CD4-positive, alpha-beta memory T cell (primary cell): ENCODE results near the gene SNF8. TPM values are rescaled to one million over a fixed set of nuclear protein-coding genes. Genes with fewer than 3 reads are reported as not detected.

Experiments used
- CTCF ChIA-PET: fragments of 350-600 bp; sonication (Branson Sonifier 250); formaldehyde crosslinking; loops from one replicate; lab custom pipeline; 2021; ENCODE audit warnings: inconsistent platforms; ENCODE audit not compliant: partially characterized antibody; lab: Charles Lee
- POLR2A ChIA-PET: fragments of 350-600 bp; sonication (Branson Sonifier 250); formaldehyde crosslinking; loops from one replicate; lab custom pipeline; 2021; ENCODE audit not compliant: partially characterized antibody; lab: Charles Lee
- DNase-seq, 5 donors: peaks; one replicate each; pipeline versions ENCODE4 v3.0.0 to v3.0.0-alpha.2; 2020 to 2022; ENCODE audit warnings: mixed read lengths in 1 of 5
- H3K27ac ChIP-seq: one replicate; pipeline ENCODE4 v1.7.0; 2013; ENCODE audit warnings: low read depth, low read length
- H3K27me3 ChIP-seq: 2 replicates; pipeline ENCODE4 v1.7.0; 2013; ENCODE audit warnings: mild to moderate bottlenecking, low read length, moderate library complexity; ENCODE audit not compliant: insufficient read depth
- H3K36me3 ChIP-seq: 2 replicates; pipeline ENCODE4 v1.7.0; 2013; ENCODE audit warnings: mild to moderate bottlenecking, low read length, moderate library complexity; ENCODE audit not compliant: insufficient read depth
- H3K4me1 ChIP-seq: 2 replicates; pipeline ENCODE4 v1.7.0; 2013; ENCODE audit warnings: mild to moderate bottlenecking, low read length, moderate library complexity; ENCODE audit not compliant: insufficient read depth
- H3K4me3 ChIP-seq, 2 donors: one replicate each; pipeline ENCODE4 v1.7.0; 2013; ENCODE audit warnings: low read length in 2 of 2, mild to moderate bottlenecking in 1 of 2
- H3K9me3 ChIP-seq, 2 donors: one replicate each; pipeline ENCODE4 v1.7.0; 2013; ENCODE audit warnings: low read length in 2 of 2, control low read depth in 1 of 2; ENCODE audit not compliant: control insufficient read depth in 1 of 2
- H3K27ac Mint-ChIP-seq, 7 donors: one replicate each; pipeline ENCODE4 v1.8.0; 2020 to 2021; ENCODE audit warnings: mixed read lengths in 7 of 7, mild to moderate bottlenecking in 6 of 7, inconsistent platforms in 3 of 7, moderate library complexity in 3 of 7
- H3K27me3 Mint-ChIP-seq, 2 donors: one replicate each; pipeline ENCODE4 v1.8.0; 2020 to 2021; ENCODE audit warnings: mixed read lengths in 2 of 2
- H3K36me3 Mint-ChIP-seq, 2 donors: one replicate each; pipeline ENCODE4 v1.8.0; 2020 to 2021; ENCODE audit warnings: mixed read lengths in 2 of 2, inconsistent platforms in 1 of 2, mild to moderate bottlenecking in 1 of 2
- H3K4me1 Mint-ChIP-seq, 4 donors: one replicate each; pipeline ENCODE4 v1.8.0; 2020 to 2021; ENCODE audit warnings: mixed read lengths in 4 of 4, mild to moderate bottlenecking in 1 of 4
- H3K4me3 Mint-ChIP-seq, 8 donors: one replicate each; pipeline ENCODE4 v1.8.0; 2020 to 2021; ENCODE audit warnings: mixed read lengths in 8 of 8, mild to moderate bottlenecking in 7 of 8, moderate library complexity in 6 of 8, inconsistent platforms in 3 of 8
- H3K9me3 Mint-ChIP-seq, 8 donors: one replicate each; pipeline ENCODE4 v1.8.0; 2020 to 2021; ENCODE audit warnings: mixed read lengths in 8 of 8, mild to moderate bottlenecking in 5 of 8, inconsistent platforms in 3 of 8, moderate library complexity in 1 of 8
- intact Hi-C: fragments of 100-400 bp; cut with micrococcal nuclease; formaldehyde crosslinking; loops from one replicate; pipeline ENCODE4 v1.15.1; 2023
- polyA plus RNA-seq, 2 donors: library from polyadenylated mRNA; unstranded; fragments of 300-500 nt; fragmentation: Illumina TruSeq; gene quantifications; one replicate each; pipeline ENCODE4 v1.2.3, GENCODE V29; 2021
- total RNA-seq, 2 experiments: library from RNA; stranded (reverse); gene quantifications; one replicate each; pipeline ENCODE4 v1.2.3, GENCODE V29; 2021

SNF8 gene
- total RNA-seq = 10 to 100 TPM; 55.6 to 59.4 TPM
- 100 to 1,000 TPM; 106 to 115 TPM for polyA plus RNA-seq

- peaks cover 6 to 27% of the 10 kb centered on the region in 2 donors for H3K36me3 Mint-ChIP-seq
- H3K4me1 ChIP-seq = peaks cover 28% of the 10 kb centered on the region
- intact Hi-C loops = loop anchor here (1.0 to 5.0 kb wide), 3 partner anchors 36 to 763 kb away; partner anchors contain the start of genes ATP5MC1, SLC35B1 and UBE2Z
- H3K27me3 Mint-ChIP-seq = peaks cover 0 to 2% of the 10 kb centered on the region in 2 donors
- H3K36me3 ChIP-seq = peaks cover 7% of the 10 kb centered on the region
- ChIA-PET CTCF (no interaction called here), POLR2A (interaction anchor here (0.7 to 2.9 kb wide), 11 partner anchors 11 to 248 kb away, joined by 3 to 43 read pairs (median 6); partner anchors contain the start of genes ATP5MC1 and UBE2Z)
- DNase-seq = peak; percentile 89 to 92 (median 91)
- H3K4me1 Mint-ChIP-seq = peaks cover 5 to 31% (median 13%) of the 10 kb centered on the region in 4 donors
- H3K9me3 Mint-ChIP-seq = peaks cover 0 to 4% (median 0%) of the 10 kb centered on the region in 8 donors
- no peaks in the 10 kb centered on the region for H3K9me3 ChIP-seq
- H3K27ac Mint-ChIP-seq = peak within 1 kb of the TSS; percentile 96 to 98 (median 97)
- H3K27me3 ChIP-seq = no peaks in the 10 kb centered on the region
- peak within 1 kb of the TSS; percentile 91 to 99 for H3K4me3 ChIP-seq
- H3K27ac ChIP-seq = peak within 1 kb of the TSS; percentile 89
- peak within 1 kb of the TSS; percentile 95 to 99 (median 96) for H3K4me3 Mint-ChIP-seq
These were observed at the start of gene SNF8 for GRCh38 chr17:48944515-48945260. Gene SNF8, minus strand, starts transcription at chr17:48944842. Its CDS starts 108 bp downstream, at chr17:48944734.

GRCh38 chr17:48993951-48994350 lies 49.3 kb upstream of the SNF8 start:
- H3K4me1 ChIP-seq = peaks cover 33% of the 10 kb centered on the region
- ChIA-PET CTCF (no interaction called here), POLR2A (no interaction called here)
- H3K27me3 ChIP-seq = peaks cover 58% of the 10 kb centered on the region
- Mint-ChIP-seq H3K27ac (no peak overlapping the region), H3K9me3 (peaks cover 0 to 18% (median 4%) of the 10 kb centered on the region in 8 donors), H3K27me3 (peaks cover 49 to 55% of the 10 kb centered on the region in 2 donors), H3K4me1 (peaks cover 8 to 40% (median 23%) of the 10 kb centered on the region in 4 donors), H3K36me3 (no peaks in the 10 kb centered on the region), H3K4me3 (no peak overlapping the region)
- DNase-seq = no peak
- H3K36me3 ChIP-seq = no peaks in the 10 kb centered on the region
- H3K4me3 ChIP-seq = no peak overlapping the region
- no peaks in the 10 kb centered on the region for H3K9me3 ChIP-seq
- no peak overlapping the region for H3K27ac ChIP-seq
- intact Hi-C loops = no loop called here

DNA sequence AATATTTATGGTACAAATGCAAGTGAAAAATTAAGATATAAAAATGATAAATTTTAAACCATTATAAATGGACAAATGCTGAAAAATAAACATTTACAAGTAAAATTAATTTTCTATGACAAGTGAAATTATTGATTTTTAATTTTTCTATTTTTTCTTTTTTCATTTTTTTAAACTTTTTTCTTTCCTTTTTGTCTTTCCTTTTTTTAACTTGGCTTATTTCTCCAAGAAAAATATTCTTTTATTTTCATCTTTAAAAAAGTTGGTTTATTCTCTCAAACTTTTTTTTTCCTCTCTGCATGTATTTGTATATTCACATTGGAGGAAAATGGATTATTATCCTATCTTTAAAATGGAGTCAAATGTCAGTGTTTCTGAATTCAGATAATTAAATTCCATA lies 48.7 kb upstream of the SNF8 start:
- H3K27me3 ChIP-seq = peaks cover 58% of the 10 kb centered on the region
- Mint-ChIP-seq H3K4me3 (no peak overlapping the region), H3K9me3 (peaks cover 0 to 18% (median 4%) of the 10 kb centered on the region in 8 donors), H3K27me3 (peaks cover 44 to 49% of the 10 kb centered on the region in 2 donors), H3K4me1 (peaks cover 5 to 33% (median 18%) of the 10 kb centered on the region in 4 donors), H3K36me3 (no peaks in the 10 kb centered on the region), H3K27ac (no peak overlapping the region)
- H3K36me3 ChIP-seq = no peaks in the 10 kb centered on the region
- no peak overlapping the region for H3K27ac ChIP-seq
- H3K9me3 ChIP-seq = no peaks in the 10 kb centered on the region
- no peak for DNase-seq
- ChIA-PET CTCF (no interaction called here), POLR2A (no interaction called here)
- peaks cover 29% of the 10 kb centered on the region for H3K4me1 ChIP-seq
- intact Hi-C loops = no loop called here
- H3K4me3 ChIP-seq = no peak overlapping the region

DNA sequence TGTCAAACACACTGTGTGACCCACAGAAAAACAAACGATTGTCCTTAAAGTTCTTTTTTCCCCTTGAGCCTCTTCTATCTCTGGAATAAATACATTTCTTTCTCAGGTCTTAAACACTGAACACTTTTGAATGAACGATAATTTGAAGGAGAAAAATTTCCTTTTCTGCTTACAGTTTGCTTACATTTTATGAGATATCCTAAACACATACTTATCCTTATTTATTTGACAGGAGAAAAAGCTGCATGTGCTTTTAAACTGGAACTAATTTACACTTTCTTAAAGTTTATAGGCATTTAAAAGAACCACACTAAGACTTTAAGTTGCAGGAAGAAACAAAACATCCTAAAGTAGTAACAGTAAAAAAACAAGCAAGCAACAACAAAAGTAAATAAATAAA lies 47.8 kb upstream of the SNF8 start:
- peaks cover 0 to 18% (median 4%) of the 10 kb centered on the region in 8 donors for H3K9me3 Mint-ChIP-seq
- no peak overlapping the region for H3K27ac Mint-ChIP-seq
- no peak overlapping the region for H3K4me3 Mint-ChIP-seq
- ChIA-PET POLR2A (no interaction called here), CTCF (no interaction called here)
- no peak overlapping the region for H3K4me3 ChIP-seq
- intact Hi-C loops = no loop called here
- H3K4me1 ChIP-seq = peaks cover 20% of the 10 kb centered on the region
- H3K9me3 ChIP-seq = no peaks in the 10 kb centered on the region
- peaks cover 43 to 44% of the 10 kb centered on the region in 2 donors for H3K27me3 Mint-ChIP-seq
- peaks cover 51% of the 10 kb centered on the region for H3K27me3 ChIP-seq
- no peak for DNase-seq
- H3K36me3 ChIP-seq = no peaks in the 10 kb centered on the region
- peaks cover 5 to 24% (median 13%) of the 10 kb centered on the region in 4 donors for H3K4me1 Mint-ChIP-seq
- no peaks in the 10 kb centered on the region for H3K36me3 Mint-ChIP-seq
- H3K27ac ChIP-seq = no peak overlapping the region

DNA sequence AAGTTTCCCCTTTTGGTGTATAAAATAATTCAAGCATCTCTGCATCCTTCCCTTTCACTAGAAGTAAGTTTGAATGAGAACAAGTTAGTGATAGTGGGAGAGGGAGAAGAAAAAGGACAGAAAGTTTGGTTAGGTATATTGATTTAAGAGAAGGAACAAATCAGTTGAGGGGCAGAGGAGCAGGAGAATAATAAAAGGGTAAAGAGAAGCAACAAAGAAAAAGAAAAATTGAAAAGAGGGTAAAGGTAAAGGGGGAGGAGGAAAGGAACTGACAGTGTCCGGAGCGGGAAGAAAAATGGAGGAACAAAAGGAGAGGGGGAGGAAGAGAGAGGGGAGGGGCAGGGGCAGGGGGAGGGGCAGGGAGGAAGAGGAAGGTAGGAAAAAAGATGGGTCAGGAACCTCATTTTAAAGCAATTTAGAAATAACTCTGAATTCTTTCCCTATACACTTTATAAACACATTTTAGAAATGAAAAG lies 46.3 kb upstream of the SNF8 start:
- Mint-ChIP-seq H3K27ac (no peak overlapping the region), H3K4me3 (peak overlapping the region in 1 of 8 donors; percentile 63), H3K36me3 (no peaks in the 10 kb centered on the region), H3K9me3 (peaks cover 0 to 18% (median 3%) of the 10 kb centered on the region in 8 donors), H3K27me3 (peaks cover 39 to 40% of the 10 kb centered on the region in 2 donors), H3K4me1 (peaks cover 0 to 11% (median 5%) of the 10 kb centered on the region in 4 donors)
- H3K4me1 ChIP-seq = peaks cover 5% of the 10 kb centered on the region
- H3K9me3 ChIP-seq = no peaks in the 10 kb centered on the region
- H3K27me3 ChIP-seq = peaks cover 37% of the 10 kb centered on the region
- ChIA-PET CTCF (no interaction called here), POLR2A (no interaction called here)
- no peak overlapping the region for H3K4me3 ChIP-seq
- no peaks in the 10 kb centered on the region for H3K36me3 ChIP-seq
- DNase-seq = no peak
- intact Hi-C loops = no loop called here
- H3K27ac ChIP-seq = no peak overlapping the region

DNA sequence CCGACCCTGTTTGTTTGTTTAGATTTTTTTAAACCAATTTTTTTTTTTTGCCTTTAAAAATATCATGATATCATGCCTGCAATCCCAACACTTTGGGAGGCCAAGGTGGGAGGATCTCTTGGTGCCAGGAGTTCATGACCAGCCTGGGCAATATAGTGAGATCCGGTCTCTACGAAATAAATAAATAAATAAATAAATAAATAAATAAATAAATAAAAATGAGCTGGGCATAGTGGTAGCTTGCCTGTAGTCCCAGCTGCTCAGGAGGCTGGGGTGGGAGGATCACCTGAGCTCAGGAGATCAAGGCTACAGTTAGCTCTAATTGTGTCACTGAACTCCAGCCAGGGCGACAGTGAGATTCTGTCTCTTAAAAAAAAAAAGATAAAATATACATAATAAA lies 44.5 kb upstream of the SNF8 start:
- intact Hi-C loops = no loop called here
- Histone ChIP-seq H3K27ac (no peak overlapping the region), H3K27me3 (peaks cover 23% of the 10 kb centered on the region), H3K4me3 (no peak overlapping the region), H3K36me3 (no peaks in the 10 kb centered on the region), H3K9me3 (no peaks in the 10 kb centered on the region), H3K4me1 (no peaks in the 10 kb centered on the region)
- H3K27me3 Mint-ChIP-seq = peaks cover 31 to 33% of the 10 kb centered on the region in 2 donors
- H3K9me3 Mint-ChIP-seq = peaks cover 0 to 8% (median 0%) of the 10 kb centered on the region in 8 donors
- no peak overlapping the region for H3K4me3 Mint-ChIP-seq
- CTCF ChIA-PET = no interaction called here
- H3K27ac Mint-ChIP-seq = no peak overlapping the region
- no peaks in the 10 kb centered on the region for H3K4me1 Mint-ChIP-seq
- H3K36me3 Mint-ChIP-seq = no peaks in the 10 kb centered on the region
- POLR2A ChIA-PET = no interaction called here
- no peak for DNase-seq

DNA sequence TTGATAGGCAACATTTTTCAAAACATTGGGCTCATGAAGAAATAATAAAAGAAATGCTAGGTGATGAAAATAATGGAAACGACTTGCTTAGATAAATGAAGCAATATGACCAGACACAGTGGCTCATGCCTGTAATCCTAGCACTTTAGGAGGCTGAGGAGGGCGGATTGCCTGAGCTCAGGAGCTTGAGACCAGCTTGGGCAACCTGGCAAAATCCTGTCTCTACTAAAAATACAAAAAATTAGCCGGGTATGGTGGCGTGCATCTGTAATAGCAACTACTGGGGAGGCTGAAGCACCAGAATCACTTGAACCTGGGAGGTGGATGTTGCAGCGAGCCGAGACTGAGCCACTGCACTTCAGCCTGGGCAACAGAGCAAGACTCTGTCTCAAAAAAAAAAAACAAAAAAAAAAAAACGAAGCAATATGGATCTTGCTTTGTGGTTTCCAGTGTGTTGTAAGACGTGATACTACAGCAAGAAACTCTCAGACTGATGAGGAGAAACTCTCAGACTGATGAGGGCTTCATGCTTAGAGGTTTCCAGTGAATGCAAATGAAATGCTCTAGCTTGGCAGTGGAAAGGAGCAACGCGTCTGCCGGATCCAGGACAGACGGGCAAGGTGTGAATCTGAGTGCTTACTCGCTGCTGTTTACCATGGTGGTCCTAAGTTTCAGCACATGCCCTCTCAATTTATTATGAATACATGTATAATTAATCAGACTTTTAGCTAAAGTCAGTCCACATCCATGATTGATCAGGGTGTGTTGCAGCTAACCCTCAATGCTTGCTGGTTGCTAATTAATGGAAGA lies 41.0 kb upstream of the SNF8 start:
- Mint-ChIP-seq H3K9me3 (peaks cover 0 to 10% (median 5%) of the 10 kb centered on the region in 8 donors), H3K27ac (no peak overlapping the region), H3K4me3 (no peak overlapping the region), H3K4me1 (no peaks in the 10 kb centered on the region), H3K36me3 (no peaks in the 10 kb centered on the region), H3K27me3 (peaks cover 20 to 22% of the 10 kb centered on the region in 2 donors)
- no peaks in the 10 kb centered on the region for H3K9me3 ChIP-seq
- H3K27me3 ChIP-seq = peaks cover 5% of the 10 kb centered on the region
- ChIA-PET CTCF (no interaction called here), POLR2A (no interaction called here)
- no peaks in the 10 kb centered on the region for H3K4me1 ChIP-seq
- no peak overlapping the region for H3K4me3 ChIP-seq
- no peak for DNase-seq
- H3K36me3 ChIP-seq = no peaks in the 10 kb centered on the region
- no peak overlapping the region for H3K27ac ChIP-seq
- intact Hi-C loops = no loop called here
